BE2C (cell line): ENCODE data around the gene TMEM145.
"Not testable (repeated sequence)": the region's sequence is repeated elsewhere in the genome, so short reads cannot be mapped to it uniquely, and the experiment has no call there.

Experiments
- DNase-seq: peaks from one replicate; pipeline ENCODE4 v3.0.0-alpha.2; 2020
- H3K27me3 ChIP-seq: fragments of 250-450 bp; sonication (Bioruptor Pico); 2 replicates; pipeline ENCODE4 v1.5.1; 2020; ENCODE audit warnings: mild to moderate bottlenecking
- H3K36me3 ChIP-seq: fragments of 250-450 bp; sonication (Bioruptor Pico); 2 replicates; pipeline ENCODE4 v1.5.1; 2020; ENCODE audit warnings: mild to moderate bottlenecking
- H3K4me1 ChIP-seq: fragments of 250-450 bp; sonication (Bioruptor Pico); 2 replicates; pipeline ENCODE4 v1.5.1; 2020
- H3K4me3 ChIP-seq: 2 replicates; pipeline ENCODE4 v1.5.1; 2011; ENCODE audit warnings: low read depth, low read length
- H3K9me3 ChIP-seq: fragments of 250-450 bp; sonication (Bioruptor Pico); 2 replicates; pipeline ENCODE4 v1.5.1; 2020
- TF ChIP-seq, protein P1 (sequence below): IDR thresholded peaks from 2 replicates; pipeline ENCODE4 v1.5.1; 2012; ENCODE audit warnings: mild to moderate bottlenecking, low read depth, low read length

Gene TMEM145

DNA sequence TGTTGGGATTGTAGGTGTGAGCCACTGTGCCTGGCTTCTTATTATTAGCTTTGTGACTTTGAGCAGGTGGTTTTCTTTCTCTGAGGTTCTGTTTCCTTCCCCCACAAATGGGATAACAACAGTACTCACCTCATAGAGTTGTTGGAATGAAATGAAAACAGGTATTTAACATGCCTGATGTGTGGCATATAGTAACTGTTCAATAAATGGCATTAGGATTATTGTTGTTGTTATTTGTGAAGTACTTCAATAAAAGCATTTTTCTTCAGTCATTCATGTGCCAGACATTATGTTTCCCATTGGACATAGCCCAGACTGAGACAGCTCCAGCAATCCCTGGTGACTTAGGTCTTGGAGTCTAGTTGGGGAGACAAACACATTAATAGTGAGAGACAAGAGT, 13.9 kb downstream of the TMEM145 start:
- H3K27me3 ChIP-seq: no peaks in the 10 kb centered on the region
- TF ChIP-seq, protein P1, sequence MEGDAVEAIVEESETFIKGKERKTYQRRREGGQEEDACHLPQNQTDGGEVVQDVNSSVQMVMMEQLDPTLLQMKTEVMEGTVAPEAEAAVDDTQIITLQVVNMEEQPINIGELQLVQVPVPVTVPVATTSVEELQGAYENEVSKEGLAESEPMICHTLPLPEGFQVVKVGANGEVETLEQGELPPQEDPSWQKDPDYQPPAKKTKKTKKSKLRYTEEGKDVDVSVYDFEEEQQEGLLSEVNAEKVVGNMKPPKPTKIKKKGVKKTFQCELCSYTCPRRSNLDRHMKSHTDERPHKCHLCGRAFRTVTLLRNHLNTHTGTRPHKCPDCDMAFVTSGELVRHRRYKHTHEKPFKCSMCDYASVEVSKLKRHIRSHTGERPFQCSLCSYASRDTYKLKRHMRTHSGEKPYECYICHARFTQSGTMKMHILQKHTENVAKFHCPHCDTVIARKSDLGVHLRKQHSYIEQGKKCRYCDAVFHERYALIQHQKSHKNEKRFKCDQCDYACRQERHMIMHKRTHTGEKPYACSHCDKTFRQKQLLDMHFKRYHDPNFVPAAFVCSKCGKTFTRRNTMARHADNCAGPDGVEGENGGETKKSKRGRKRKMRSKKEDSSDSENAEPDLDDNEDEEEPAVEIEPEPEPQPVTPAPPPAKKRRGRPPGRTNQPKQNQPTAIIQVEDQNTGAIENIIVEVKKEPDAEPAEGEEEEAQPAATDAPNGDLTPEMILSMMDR: no peak
- no peak for DNase-seq
- no peaks in the 10 kb centered on the region for H3K9me3 ChIP-seq
- H3K4me1 ChIP-seq: no peaks in the 10 kb centered on the region; the same call in 1 of the 2 replicates
- peak overlapping the region; percentile 97 for H3K4me3 ChIP-seq
- H3K36me3 ChIP-seq: no peaks in the 10 kb centered on the region

DNA sequence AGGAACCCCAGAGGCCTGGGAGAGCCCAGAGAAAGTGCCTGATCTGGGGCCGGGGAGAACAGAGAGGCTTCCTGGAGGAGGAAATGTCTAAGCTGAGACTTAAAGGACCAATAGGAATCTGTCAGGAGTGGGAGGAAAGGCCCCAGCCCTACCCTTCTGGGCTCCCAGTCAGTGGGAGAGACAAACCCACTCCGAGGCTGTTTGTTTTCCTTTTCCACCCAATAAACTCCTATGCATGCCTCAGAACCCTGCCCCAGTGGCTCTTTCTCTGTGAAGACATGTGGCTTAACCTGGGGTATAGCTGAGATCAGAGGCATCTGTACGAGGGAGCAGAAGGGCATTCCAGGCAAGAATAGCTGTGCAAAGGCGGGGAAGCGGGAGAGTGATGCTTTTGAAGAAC, 14.3 kb downstream of the TMEM145 start:
- TF ChIP-seq, protein P1: no peak
- Histone ChIP-seq H3K27me3 (no peaks in the 10 kb centered on the region), H3K9me3 (no peaks in the 10 kb centered on the region), H3K4me3 (0 out of 2 replicates have a peak overlapping the region, but pooled peaks have one; percentile 97), H3K4me1 (no peaks in the 10 kb centered on the region; the same call in 1 of the 2 replicates), H3K36me3 (no peaks in the 10 kb centered on the region)
- no peak for DNase-seq

DNA sequence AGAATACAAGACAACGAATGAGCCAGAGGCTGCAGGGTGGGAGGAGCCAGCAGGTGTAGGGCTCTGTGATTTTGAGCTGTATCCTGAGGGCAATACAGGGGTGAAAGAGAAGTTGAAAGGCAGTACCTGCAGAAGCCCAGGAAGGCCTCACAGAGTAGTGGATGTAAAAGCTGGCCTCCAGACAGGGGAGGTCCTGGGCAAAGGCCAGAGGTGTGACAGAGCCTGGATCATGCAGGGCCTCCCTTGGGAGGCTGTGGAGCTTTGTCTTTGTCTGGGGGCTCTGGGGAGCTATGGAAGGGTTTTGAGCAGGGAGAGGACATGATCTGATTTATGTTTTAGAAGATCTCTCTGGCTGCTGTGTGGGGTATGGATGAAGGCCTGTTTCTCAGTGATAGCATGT, 15.0 kb downstream of the TMEM145 start:
- TF ChIP-seq, protein P1: no peak
- Histone ChIP-seq H3K36me3 (no peaks in the 10 kb centered on the region), H3K27me3 (no peaks in the 10 kb centered on the region), H3K4me1 (no peaks in the 10 kb centered on the region; the same call in 1 of the 2 replicates), H3K9me3 (no peaks in the 10 kb centered on the region), H3K4me3 (no peak overlapping the region)
- no peak for DNase-seq

DNA sequence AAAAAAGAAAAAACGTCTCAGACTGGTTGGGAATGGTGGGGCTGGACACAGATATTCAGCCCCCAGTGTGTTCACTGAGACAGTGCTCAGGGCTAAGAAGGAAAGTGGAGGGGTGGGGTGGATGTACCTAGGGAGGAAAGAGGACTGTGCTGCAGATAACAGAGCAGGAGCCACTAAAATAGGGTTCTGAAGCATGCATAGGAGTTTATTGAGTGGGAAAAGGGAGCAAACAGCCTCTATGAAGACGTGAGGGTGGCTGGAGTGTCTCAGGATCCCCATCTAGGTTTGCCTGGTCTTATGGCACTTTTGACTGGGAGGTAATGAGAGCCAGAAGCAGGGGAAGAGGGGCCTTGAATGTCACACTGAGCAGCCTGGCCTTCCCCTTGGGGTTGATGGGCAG, 15.7 kb downstream of the TMEM145 start:
- no peaks in the 10 kb centered on the region for H3K9me3 ChIP-seq
- H3K36me3 ChIP-seq: no peaks in the 10 kb centered on the region
- no peak overlapping the region for H3K4me3 ChIP-seq
- DNase-seq: no peak
- TF ChIP-seq, protein P1: no peak
- no peaks in the 10 kb centered on the region for H3K27me3 ChIP-seq
- no peaks in the 10 kb centered on the region; the same call in 1 of the 2 replicates for H3K4me1 ChIP-seq

DNA sequence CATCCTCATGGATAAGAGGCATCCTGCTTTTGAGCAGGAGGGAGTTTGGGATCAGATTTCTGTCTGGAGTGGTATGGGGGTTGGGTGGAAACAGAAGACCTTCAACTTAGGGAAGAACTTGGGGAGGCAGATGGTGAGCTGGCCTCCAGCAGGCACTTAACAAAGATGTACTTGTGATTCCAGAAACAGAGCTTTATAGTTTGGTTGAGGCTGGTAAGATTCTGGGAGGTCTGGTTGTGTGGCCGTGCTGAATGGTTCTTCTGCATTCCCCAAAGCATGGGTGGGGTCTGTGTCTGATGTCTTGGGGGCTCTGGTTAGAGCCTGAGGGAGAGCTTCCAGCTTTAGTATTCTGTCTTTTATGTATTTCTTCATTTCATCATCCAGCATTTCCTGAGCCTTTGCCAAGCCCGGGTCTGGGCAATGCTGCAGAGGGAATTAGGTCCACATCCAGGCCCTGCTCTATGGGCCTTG, 17.2 kb downstream of the TMEM145 start:
- no peak for DNase-seq
- TF ChIP-seq, protein P1: no peak
- H3K27me3 ChIP-seq: no peaks in the 10 kb centered on the region

DNA sequence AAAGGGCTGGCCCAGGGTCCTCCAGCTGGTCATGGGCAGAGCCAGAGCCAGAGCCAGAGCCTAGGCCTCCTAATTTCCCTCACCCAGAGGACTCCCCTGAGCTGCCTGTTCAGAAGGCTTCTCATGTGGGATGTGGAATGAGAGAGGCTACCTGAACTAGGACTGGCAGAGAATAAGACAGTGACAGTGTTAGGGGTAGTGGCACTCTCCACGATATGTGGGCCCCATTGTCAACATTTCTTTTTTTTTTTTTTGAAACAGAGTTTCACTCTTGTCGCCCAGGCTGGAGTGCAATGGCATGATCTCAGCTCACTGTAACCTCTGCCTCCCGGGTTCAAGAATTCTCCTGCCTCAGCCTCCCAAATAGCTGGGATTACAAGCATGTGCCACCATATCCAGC, 18.2 kb downstream of the TMEM145 start:
- not testable (repeated sequence) for H3K9me3 ChIP-seq, DNase-seq, H3K4me1 ChIP-seq, H3K36me3 ChIP-seq, H3K27me3 ChIP-seq, H3K4me3 ChIP-seq

More for the DNA sequence above, 17.2 kb downstream of the TMEM145 start:
- no peaks in the 10 kb centered on the region for H3K9me3 ChIP-seq
- H3K4me1 ChIP-seq: no peaks in the 10 kb centered on the region; the same call in 1 of the 2 replicates
- no peaks in the 10 kb centered on the region for H3K36me3 ChIP-seq
- no peak overlapping the region for H3K4me3 ChIP-seq
